H9 (cell line): ENCODE measurements around the gene COIL. TPM values are rescaled to one million over a fixed set of nuclear protein-coding genes. Genes with fewer than 3 reads are reported as not detected.

Experiments
- DNase-seq: peaks from one replicate; pipeline ENCODE4 v3.0.0-alpha.2; 2017
- H2AFZ ChIP-seq: one replicate; pipeline ENCODE4 v1.6.1; 2013; ENCODE audit warnings: mild to moderate bottlenecking, low read length, control low read depth, moderate library complexity
- H2AK5ac ChIP-seq: 2 replicates; pipeline ENCODE4 v1.6.1; 2013; ENCODE audit warnings: low read length, control low read depth, mixed read lengths; ENCODE audit not compliant: insufficient read length
- H2BK120ac ChIP-seq: one replicate; pipeline ENCODE4 v1.6.1; 2013; ENCODE audit warnings: low read depth, mild to moderate bottlenecking, low read length, control low read depth, inconsistent platforms; ENCODE audit not compliant: poor library complexity, severe bottlenecking
- H2BK12ac ChIP-seq: 2 replicates; pipeline ENCODE4 v1.6.1; 2013; ENCODE audit warnings: low read length, control low read depth, mixed read lengths, low read depth; ENCODE audit not compliant: insufficient read length
- H2BK15ac ChIP-seq: 2 replicates; pipeline ENCODE4 v1.6.1; 2013; ENCODE audit warnings: low read depth, low read length, control low read depth
- H2BK20ac ChIP-seq: one replicate; pipeline ENCODE4 v1.6.1; 2013; ENCODE audit warnings: low read depth, mild to moderate bottlenecking, low read length, control low read depth, inconsistent platforms; ENCODE audit not compliant: poor library complexity, severe bottlenecking
- H2BK5ac ChIP-seq: 2 replicates; pipeline ENCODE4 v1.6.1; 2013; ENCODE audit warnings: low read length, control low read depth, mixed read lengths; ENCODE audit not compliant: insufficient read length
- H3K14ac ChIP-seq: 2 replicates; pipeline ENCODE4 v1.6.1; 2013; ENCODE audit warnings: low read length, control low read depth; ENCODE audit not compliant: insufficient read depth
- H3K18ac ChIP-seq: 2 replicates; pipeline ENCODE4 v1.6.1; 2013; ENCODE audit warnings: low read depth, mild to moderate bottlenecking, mixed read lengths, low read length, control low read depth; ENCODE audit not compliant: insufficient read length
- H3K23ac ChIP-seq: 2 replicates; pipeline ENCODE4 v1.6.1; 2013; ENCODE audit warnings: low read length, control low read depth, mixed read lengths, low read depth; ENCODE audit not compliant: insufficient read length
- H3K23me2 ChIP-seq: 2 replicates; pipeline ENCODE4 v1.6.1; 2013; ENCODE audit warnings: low read depth, mild to moderate bottlenecking, mixed read lengths, low read length, control low read depth; ENCODE audit not compliant: insufficient read length, poor library complexity, severe bottlenecking
- H3K27ac ChIP-seq: 2 replicates; pipeline ENCODE4 v1.5.1; 2013; ENCODE audit warnings: low read length, control low read depth, mixed read lengths, low read depth; ENCODE audit not compliant: insufficient read length
- H3K27me3 ChIP-seq: 2 replicates; pipeline ENCODE4 v1.6.1; 2013; ENCODE audit warnings: low read length, control low read depth, inconsistent platforms; ENCODE audit not compliant: insufficient read depth
- H3K4ac ChIP-seq: 2 replicates; pipeline ENCODE4 v1.6.1; 2013; ENCODE audit warnings: low read depth, mild to moderate bottlenecking, control low read depth, inconsistent platforms, low read length, moderate library complexity
- H3K4me1 ChIP-seq: 2 replicates; pipeline ENCODE4 v1.6.1; 2013; ENCODE audit warnings: low read length, control low read depth, inconsistent platforms; ENCODE audit not compliant: insufficient read depth
- H3K4me2 ChIP-seq: 2 replicates; pipeline ENCODE4 v1.6.1; 2013; ENCODE audit warnings: low read length, control low read depth, mixed read lengths; ENCODE audit not compliant: insufficient read length, insufficient read depth
- H3K56ac ChIP-seq: 2 replicates; pipeline ENCODE4 v1.6.1; 2013; ENCODE audit warnings: low read depth, mild to moderate bottlenecking, mixed read lengths, low read length, control low read depth; ENCODE audit not compliant: insufficient read length
- H3K79me1 ChIP-seq: 2 replicates; pipeline ENCODE4 v1.6.1; 2013; ENCODE audit warnings: low read depth, mild to moderate bottlenecking, moderate library complexity, low read length, control low read depth, inconsistent platforms; ENCODE audit not compliant: insufficient read depth, poor library complexity, severe bottlenecking
- H3K79me2 ChIP-seq: 2 replicates; pipeline ENCODE4 v1.6.1; 2013; ENCODE audit warnings: low read length, control low read depth, inconsistent platforms; ENCODE audit not compliant: insufficient read depth
- H3K9ac ChIP-seq: 2 replicates; pipeline ENCODE4 v1.6.1; 2013; ENCODE audit warnings: low read length, control low read depth, mixed read lengths; ENCODE audit not compliant: insufficient read length; ENCODE audit errors: extremely low read depth
- H3K9me3 ChIP-seq: one replicate; pipeline ENCODE4 v1.6.1; 2013; ENCODE audit warnings: low read depth, low read length, inconsistent platforms; ENCODE audit not compliant: control insufficient read depth
- H3T11ph ChIP-seq: one replicate; pipeline ENCODE4 v1.6.1; 2013; ENCODE audit warnings: mild to moderate bottlenecking, low read length, control low read depth, inconsistent platforms
- H4K20me1 ChIP-seq: one replicate; pipeline ENCODE4 v1.6.1; 2013; ENCODE audit not compliant: control insufficient read depth, insufficient read length, insufficient read depth
- H4K5ac ChIP-seq: 2 replicates; pipeline ENCODE4 v1.6.1; 2013; ENCODE audit warnings: low read depth, mild to moderate bottlenecking, mixed read lengths, low read length, control low read depth; ENCODE audit not compliant: insufficient read length
- H4K8ac ChIP-seq: replicated peaks from 2 replicates; pipeline ENCODE4 v1.6.1; 2013; ENCODE audit warnings: low read length, control low read depth, mixed read lengths, low read depth; ENCODE audit not compliant: insufficient read length
- H4K91ac ChIP-seq: 2 replicates; pipeline ENCODE4 v1.6.1; 2013; ENCODE audit warnings: low read depth, mild to moderate bottlenecking, moderate library complexity, mixed read lengths, low read length, control low read depth; ENCODE audit not compliant: insufficient read length
- H3K27ac Mint-ChIP-seq, 3 experiments: 2 replicates in 2 of 3; 3 replicates in 1 of 3; pipeline ENCODE4 v1.8.0; 2020 to 2021; ENCODE audit warnings: mixed read lengths in 3 of 3, mild to moderate bottlenecking in 1 of 3, moderate library complexity in 1 of 3
- H3K27me3 Mint-ChIP-seq: 2 replicates; pipeline ENCODE4 v1.8.0; 2021; ENCODE audit warnings: low read depth, mild to moderate bottlenecking, moderate library complexity, mixed read lengths
- H3K36me3 Mint-ChIP-seq, 3 experiments: 2 replicates in 2 of 3; 3 replicates in 1 of 3; pipeline ENCODE4 v1.8.0; 2020 to 2021; ENCODE audit warnings: low read depth in 3 of 3, mixed read lengths in 3 of 3; ENCODE audit not compliant: insufficient read depth in 1 of 3
- H3K4me1 Mint-ChIP-seq, 2 experiments: 2 replicates each; pipeline ENCODE4 v1.8.0; 2020; ENCODE audit warnings: mixed read lengths in 2 of 2
- H3K4me3 Mint-ChIP-seq, 2 experiments: 2 replicates in 1 of 2; 3 replicates in 1 of 2; pipeline ENCODE4 v1.8.0; 2020 to 2021; ENCODE audit warnings: mild to moderate bottlenecking in 2 of 2, mixed read lengths in 2 of 2, moderate library complexity in 1 of 2
- H3K9me3 Mint-ChIP-seq, 2 experiments: 2 replicates in 1 of 2; 3 replicates in 1 of 2; pipeline ENCODE4 v1.8.0; 2020; ENCODE audit warnings: mild to moderate bottlenecking in 2 of 2, mixed read lengths in 2 of 2, moderate library complexity in 1 of 2
- CTCF ChIP-seq: fragments of 200-600 bp; sonication (generic); conservative IDR thresholded peaks from 3 replicates; pipeline ENCODE4 v1.8.0; 2021; ENCODE audit warnings: antibody characterized with exemption, mild to moderate bottlenecking
- WGBS: extraction: QIAGEN DNeasy Blood & Tissue Kit; methylation state at CpG from one replicate; pipeline ENCODE4 v1.1.7; 2013; ENCODE audit warnings: missing lambda C conversion rate, low lambda C conversion rate, mixed read lengths; ENCODE audit not compliant: insufficient read length; ENCODE audit errors: extremely low coverage; 5-methylcytosine and 5-hydroxymethylcytosine counted together
- total RNA-seq: library from RNA; stranded (reverse); gene quantifications from 2 replicates; pipeline ENCODE4 v1.2.1, GENCODE V29; 2021

The COIL gene
- total RNA-seq, 1 experiment from 2014 or later, result 21.5 TPM

- peaks cover 15 to 16% of the 10 kb centered on the region in 2 experiments for H3K4me1 Mint-ChIP-seq
- no peak overlapping the region for H3K56ac ChIP-seq
- no peaks in the 10 kb centered on the region for H3K27me3 ChIP-seq
- H2BK20ac ChIP-seq, result no peak overlapping the region
- no peak overlapping the region for H4K8ac ChIP-seq
- no peak overlapping the region for H2BK12ac ChIP-seq
- H2BK15ac ChIP-seq, result no peak overlapping the region
- no peak overlapping the region for H3K27ac Mint-ChIP-seq
- H3K27ac ChIP-seq, result no peak overlapping the region
- TF ChIP-seq CTCF, result no peak
- H3K27me3 Mint-ChIP-seq, result no peaks in the 10 kb centered on the region; the same call in 1 of the 2 replicates
- no peak overlapping the region for H3K14ac ChIP-seq
- no peak overlapping the region for H3K9ac ChIP-seq
- H3K4ac ChIP-seq, result no peak overlapping the region
- H4K91ac ChIP-seq, result no peak overlapping the region
- H3K4me2 ChIP-seq, result no peak overlapping the region
- H3K79me1 ChIP-seq, result no peaks in the 10 kb centered on the region
- no peak overlapping the region for H2AFZ ChIP-seq
- H2BK120ac ChIP-seq, result no peak overlapping the region
- H3K23me2 ChIP-seq, result no peaks in the 10 kb centered on the region
- H2AK5ac ChIP-seq, result no peak overlapping the region
- H2BK5ac ChIP-seq, result no peak overlapping the region
- H3K18ac ChIP-seq, result no peak overlapping the region
- no peak overlapping the region for H3T11ph ChIP-seq
- H3K36me3 Mint-ChIP-seq, result peaks cover 3 to 23% (median 5%) of the 10 kb centered on the region in 3 experiments; a peak in 6 of 7 replicates
- DNase-seq, result no peak
- no peaks in the 10 kb centered on the region for H3K79me2 ChIP-seq
- no peak overlapping the region for H4K5ac ChIP-seq
- peaks cover 28 to 31% of the 10 kb centered on the region in 2 experiments for H3K9me3 Mint-ChIP-seq
- no CpG with 5 or more reads among the region's 1 CpG for WGBS
- H3K9me3 ChIP-seq, result no peaks in the 10 kb centered on the region
- no peak overlapping the region for H3K4me3 Mint-ChIP-seq
- no peaks in the 10 kb centered on the region for H4K20me1 ChIP-seq
- H3K23ac ChIP-seq, result no peak overlapping the region
- no peaks in the 10 kb centered on the region for H3K4me1 ChIP-seq
Measured at GRCh38 chr17:56970974-56971373, 10.1 kb upstream of the COIL start.
